Cardiac fibroblast (primary cell): ENCODE results near the gene VASN.

Experiments
- DNase-seq, 2 donors: peaks; one replicate each; pipeline versions ENCODE4 v3.0.0 to v3.0.0-alpha.2; 2010; ENCODE audit warnings: low read depth in 2 of 2
- H3K4me3 ChIP-seq, 2 donors: replicated peaks in 1 of 2; 1 replicate in 1 of 2; 2 replicates in 1 of 2; pipeline ENCODE4 v1.5.1; 2011; ENCODE audit warnings: low read depth in 2 of 2, low read length in 2 of 2, mild to moderate bottlenecking in 2 of 2, moderate library complexity in 1 of 2
- CTCF ChIP-seq: IDR thresholded peaks from one replicate; pipeline ENCODE4 v1.5.1; 2011; ENCODE audit warnings: low read depth, mild to moderate bottlenecking, low read length, inconsistent platforms

VASN gene

GRCh38 chr16:4386451-4386805, 14.8 kb downstream of the VASN start:
- H3K4me3 ChIP-seq: no peak overlapping the region
- TF ChIP-seq CTCF: no peak
- peak; percentile 55 to 67 for DNase-seq

- H3K4me3 ChIP-seq: no peak overlapping the region
- DNase-seq: peak; percentile 65 to 78
- no peak for TF ChIP-seq CTCF
These were observed 15.4 kb downstream of the VASN start for GRCh38 chr16:4386951-4387565.

- TF ChIP-seq CTCF: no peak
These were observed 16.1 kb downstream of the VASN start for GRCh38 chr16:4387781-4388180.

GRCh38 chr16:4388271-4389021, 16.8 kb downstream of the VASN start:
- no peak for TF ChIP-seq CTCF

More at GRCh38 chr16:4387781-4388180, 16.1 kb downstream of the VASN start:
- DNase-seq: no peak
- H3K4me3 ChIP-seq: no peak overlapping the region

GRCh38 chr16:4389051-4389955, 17.7 kb downstream of the VASN start:
- no peak overlapping the region for H3K4me3 ChIP-seq
- TF ChIP-seq CTCF: no peak
- DNase-seq: no peak

More at GRCh38 chr16:4388271-4389021, 16.8 kb downstream of the VASN start:
- DNase-seq: peak; percentile 48 to 74
- H3K4me3 ChIP-seq: no peak overlapping the region

- peak; percentile 17 for TF ChIP-seq CTCF
- no peak overlapping the region for H3K4me3 ChIP-seq
- no peak for DNase-seq
These were observed 18.9 kb downstream of the VASN start for GRCh38 chr16:4390266-4391260.
